NCI-H345 (cell line): ENCODE measurements around the gene GNG2.
"Not testable (repeated sequence)": the region's sequence is repeated elsewhere in the genome, so short reads cannot be mapped to it uniquely, and the experiment has no call there.

Experiments used
- DNase-seq: peaks from one replicate; lab custom pipeline; 2025; lab: John Stamatoyannopoulos, UW

GNG2 gene

DNA sequence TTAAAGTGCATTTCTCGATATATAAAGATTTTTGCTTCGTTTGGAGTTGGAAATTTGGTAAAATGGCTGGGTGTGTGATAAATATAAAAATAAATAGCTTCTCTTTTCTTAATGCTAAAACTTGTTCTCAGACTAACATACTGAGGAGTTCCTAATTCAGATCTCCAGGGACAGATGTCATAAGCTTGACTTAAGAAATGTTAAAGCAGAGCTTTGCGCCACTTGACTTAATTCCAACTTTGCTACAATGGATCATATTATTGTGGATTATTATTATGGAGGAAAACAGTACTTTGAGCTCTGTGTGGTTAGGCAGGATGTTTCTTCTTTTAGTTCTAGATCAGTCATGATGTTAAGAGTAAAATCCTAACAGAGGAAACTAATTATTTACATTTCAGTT lies 33.8 kb downstream of the GNG2 start:
- DNase-seq: no peak

DNA sequence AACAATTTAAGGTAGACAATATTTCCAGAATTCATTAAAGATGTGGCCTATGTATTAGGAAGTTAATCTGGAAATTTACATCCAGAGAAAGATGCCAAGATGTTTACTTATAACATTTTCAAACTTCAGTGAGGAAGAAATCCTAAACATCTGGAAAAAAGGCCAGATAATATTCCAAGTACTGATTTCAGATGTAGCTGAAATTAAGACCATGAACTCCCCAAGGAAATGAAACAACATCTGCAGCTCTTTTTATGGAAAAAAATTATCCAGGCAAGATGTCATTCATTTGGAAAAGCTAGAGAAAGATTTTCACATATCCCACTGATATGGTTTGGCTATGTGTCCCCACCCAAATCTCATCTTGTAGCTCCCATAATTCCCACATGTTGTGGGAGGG lies 35.0 kb downstream of the GNG2 start:
- no peak for DNase-seq

DNA sequence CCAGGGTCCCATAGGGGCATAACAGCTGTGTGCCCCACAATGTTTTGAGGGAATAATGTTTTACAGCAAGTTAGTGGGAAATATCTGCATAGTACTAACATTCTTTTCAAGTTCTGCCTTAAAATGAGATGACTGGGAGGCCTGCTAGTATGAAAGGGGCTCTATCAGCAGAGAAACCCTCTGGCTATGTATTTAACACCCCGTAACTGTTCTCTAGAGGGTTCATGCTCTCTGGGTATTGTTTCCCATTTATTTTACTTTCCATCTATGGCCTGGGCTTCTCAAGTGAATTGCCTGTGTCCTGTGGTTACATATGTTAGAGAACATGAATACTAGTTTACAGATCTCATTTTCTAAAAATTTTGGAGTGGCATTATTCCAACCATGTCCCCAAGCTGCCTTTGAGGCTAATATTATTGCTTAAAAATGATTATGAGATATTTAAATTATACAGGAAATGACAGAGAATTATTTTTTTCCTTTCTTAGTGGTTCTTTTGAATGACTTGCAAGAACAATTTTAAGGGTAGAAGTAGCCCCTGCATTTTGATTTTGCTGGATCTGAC lies 37.5 kb downstream of the GNG2 start:
- DNase-seq: no peak

DNA sequence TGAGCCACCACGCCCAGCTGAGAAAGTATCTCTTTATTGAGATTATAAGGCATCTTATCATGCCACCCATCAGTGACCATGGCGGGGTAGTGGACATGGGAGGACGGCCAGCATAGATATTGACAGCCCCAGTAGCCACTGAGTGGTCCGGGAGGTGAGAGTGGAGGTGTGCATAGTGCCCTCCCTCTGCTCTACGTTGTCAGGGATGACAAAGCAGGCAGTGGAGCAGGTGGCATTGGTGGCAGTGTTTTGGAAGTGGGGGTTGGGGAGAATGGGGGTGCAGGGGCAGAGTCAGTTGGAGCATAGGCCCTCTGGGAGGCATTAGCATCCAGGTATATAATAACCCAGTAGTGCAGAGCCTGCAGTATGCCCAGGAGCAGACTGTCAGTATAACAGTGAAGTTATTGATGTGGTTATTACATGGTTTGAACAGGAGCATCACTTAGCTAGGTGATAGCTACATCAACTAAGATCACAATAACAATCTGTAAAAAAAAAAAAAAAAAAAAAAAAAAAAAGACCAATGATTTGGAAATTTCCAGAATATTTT lies 41.1 kb downstream of the GNG2 start:
- no peak for DNase-seq

DNA sequence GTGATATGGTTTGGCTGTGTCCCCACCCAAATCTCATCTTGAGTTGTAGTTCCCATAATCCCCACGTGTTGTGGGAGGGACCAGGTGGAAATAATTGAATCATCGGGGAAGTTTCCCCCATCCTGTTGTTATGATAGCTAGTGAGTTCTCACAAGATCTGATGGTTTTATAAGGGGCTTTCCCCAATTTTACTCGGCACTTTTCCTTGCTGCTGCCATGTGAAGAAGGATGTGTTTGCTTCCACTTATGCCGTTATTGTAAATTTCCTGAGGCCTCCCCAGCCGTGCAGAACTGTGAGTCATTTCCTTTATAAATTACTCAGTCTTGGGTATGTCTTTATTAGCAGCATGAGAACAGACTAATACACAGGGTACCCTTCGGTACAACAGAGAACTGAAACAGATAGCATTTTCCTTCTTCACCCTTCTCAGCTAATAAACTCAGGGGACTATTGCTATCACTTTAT lies 45.3 kb downstream of the GNG2 start:
- not testable (repeated sequence) for DNase-seq

DNA sequence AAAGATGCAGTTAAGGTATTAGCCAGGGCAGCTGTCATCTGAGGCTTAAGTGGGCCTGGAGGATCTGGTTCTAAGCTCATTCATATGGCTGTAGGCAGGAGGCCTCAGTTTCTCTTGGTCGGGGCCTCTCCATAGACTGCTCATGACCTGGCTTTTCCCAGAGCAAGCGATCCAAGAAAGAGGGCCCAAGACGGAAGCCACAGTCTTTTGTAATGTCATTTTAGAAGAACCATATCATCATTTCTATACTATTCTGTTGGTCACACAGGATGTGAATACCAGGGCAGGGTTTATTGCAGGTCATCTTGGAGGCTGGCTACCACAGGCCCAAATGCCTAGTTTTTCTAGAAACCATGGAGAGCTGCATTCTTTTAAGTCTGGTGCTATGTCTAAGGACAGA lies 47.7 kb downstream of the GNG2 start:
- DNase-seq: no peak

DNA sequence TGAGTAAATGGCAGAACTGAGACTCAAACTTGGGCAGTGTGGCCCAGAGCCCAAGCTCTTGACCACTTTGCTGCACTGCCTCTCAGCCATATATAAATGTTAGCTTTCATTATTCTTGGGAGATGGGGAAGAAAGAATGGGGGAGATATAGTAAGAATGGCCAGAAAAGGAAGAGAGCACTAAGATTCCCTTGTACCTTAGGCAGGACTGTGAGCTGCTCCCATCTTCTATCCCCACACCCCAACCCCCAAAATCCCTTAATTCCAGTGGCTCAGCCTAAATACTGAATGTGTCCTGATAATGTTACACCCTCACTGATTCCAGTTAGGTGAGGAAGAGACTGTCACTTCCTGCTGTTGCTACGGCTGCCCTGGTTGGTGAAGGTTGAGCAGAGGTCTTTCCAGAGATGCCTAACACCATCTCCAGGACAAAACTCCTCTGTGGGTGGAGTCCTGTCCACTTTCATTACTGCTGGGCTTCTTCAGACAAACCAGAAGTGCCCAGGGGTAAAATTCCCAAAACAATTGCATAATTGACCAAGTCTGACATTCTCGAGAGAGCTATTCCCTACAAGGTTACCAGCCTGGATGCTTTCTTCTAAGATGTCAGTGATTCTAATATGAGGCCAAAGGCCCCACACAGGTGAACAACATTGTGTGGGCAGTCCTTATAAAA lies 51.8 kb downstream of the GNG2 start:
- DNase-seq: no peak

DNA sequence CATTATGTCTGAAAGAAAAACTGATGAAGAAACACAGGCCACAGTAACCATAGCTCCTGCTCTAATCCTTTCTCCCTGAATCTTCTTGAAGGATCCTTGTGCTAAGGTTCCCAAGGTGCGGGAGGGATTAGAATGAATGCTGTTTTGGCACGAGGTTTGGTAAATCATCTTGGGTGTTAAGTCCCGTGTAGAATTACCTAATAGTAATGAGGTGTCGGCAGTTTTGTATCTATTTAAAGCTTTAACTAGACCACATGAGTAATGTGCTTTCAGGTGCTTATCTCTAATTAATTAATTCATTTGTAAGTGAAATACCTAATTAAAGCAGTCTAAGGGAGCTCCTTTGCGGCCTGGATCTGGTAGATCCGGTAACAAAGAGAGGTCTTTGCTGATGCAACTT lies 53.9 kb downstream of the GNG2 start:
- DNase-seq: no peak

DNA sequence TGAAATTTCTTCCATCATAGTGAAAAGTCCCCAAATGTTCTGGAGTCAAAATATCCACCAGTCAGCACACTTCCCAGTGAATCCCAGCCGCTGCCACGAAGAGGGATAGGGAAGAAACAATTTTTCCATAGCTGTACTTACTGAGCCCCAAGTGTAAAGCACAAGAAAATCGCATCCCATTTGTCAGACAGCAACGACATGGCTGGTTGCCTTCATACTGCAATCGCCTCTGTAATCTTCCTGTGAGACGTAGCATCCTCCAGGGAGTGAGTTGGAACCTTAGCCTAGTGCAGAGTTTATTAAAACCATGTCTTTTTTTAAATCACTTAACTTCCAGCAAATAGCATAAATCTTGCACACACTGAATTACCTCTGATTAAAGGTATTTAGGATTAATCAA lies 56.8 kb downstream of the GNG2 start:
- DNase-seq: no peak

DNA sequence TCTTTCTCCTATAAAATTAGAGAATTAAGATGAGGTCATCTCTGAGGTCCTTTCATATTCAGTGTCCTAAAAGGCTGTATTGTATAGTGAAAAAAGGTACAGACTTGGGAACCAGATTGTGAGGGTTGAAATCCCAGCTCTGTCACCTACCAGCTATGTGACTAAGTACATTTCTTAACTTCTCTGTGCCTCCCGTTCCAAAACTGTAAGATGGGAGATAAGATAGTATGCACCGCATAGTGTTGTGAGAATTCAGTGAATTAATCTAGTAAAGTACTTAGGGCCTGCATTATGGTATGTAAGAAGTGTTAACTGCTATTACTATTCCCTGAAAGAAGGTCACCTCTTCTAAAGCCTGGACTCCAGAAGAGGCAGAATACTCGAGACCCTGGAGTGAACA lies 60.6 kb downstream of the GNG2 start:
- no peak for DNase-seq

DNA sequence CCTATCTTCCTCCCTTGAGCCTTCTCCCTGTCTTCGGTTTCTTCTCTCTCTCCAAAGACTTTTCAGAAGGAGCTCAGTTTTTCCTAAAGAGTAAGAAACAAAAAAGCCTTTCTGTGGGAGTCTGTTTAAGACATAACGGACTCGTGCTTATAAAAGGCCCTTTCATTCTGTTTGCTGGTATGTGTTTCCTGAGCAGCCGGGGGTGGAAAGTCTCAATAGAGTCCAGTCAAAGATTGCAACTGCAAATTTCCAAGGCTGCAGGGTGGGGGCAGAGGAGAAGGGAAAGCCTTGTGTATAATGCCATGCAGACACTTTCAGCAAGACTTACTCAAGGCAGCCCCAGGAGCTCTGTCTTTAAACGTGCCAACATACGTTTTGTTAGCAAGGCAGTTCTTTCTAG lies 62.2 kb downstream of the GNG2 start:
- no peak for DNase-seq

DNA sequence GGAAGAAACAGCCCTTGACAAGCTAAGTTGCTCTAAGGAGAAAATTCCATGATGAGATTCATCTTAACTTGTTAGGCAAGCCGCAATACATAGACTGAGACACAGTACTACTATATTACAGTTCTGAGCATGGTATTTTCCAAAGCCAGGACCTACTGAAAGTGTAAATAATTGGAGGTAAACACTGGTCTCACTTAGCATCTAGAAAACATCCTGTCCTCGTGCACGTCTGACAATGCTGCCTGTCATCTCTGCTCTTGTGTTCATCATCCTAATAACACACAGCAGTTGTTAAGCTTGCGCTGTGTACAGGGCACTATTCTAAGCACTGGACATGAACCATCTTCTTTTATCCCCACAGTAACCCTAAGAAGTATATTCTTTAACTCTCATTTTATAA lies 64.2 kb downstream of the GNG2 start:
- no peak for DNase-seq

DNA sequence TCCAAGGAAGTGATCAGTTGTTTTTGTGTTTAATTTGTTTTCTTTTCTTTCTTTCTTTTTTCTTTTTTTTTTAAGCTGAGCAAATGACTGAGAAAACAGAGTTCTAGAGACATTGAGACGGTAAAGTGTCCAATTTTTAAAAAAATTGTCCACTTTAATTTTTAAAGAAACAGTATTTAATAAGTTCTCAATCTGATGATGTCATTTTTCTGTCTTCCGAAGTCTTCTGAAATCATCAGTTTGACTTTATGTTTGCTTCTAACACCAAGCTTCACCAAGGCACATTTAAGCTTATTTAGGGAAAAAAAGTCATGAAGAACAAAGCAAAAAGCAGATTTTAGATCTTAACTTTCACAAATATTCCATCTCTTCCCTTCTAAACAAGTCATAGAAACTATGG lies 65.6 kb downstream of the GNG2 start:
- DNase-seq: no peak

DNA sequence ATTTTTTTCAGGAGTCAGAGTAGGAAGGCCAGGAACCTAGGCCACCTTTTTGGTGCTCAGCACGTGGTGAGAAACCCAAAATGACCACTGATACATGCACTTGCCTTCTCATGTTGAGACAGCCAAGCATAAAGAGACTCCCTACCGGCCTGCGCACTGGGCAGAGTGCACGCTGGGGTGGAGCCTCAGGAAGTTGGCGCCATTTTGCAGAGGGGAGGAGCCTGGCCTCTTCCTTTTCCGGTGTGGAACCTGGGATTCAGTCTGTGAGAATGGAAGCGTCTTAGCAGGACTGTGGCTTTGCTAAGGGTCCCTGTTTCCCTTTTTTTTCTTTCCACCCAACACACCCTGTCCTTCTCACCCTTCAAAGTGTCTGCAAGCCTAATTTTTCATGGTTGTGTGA lies 66.0 kb downstream of the GNG2 start:
- no peak for DNase-seq

DNA sequence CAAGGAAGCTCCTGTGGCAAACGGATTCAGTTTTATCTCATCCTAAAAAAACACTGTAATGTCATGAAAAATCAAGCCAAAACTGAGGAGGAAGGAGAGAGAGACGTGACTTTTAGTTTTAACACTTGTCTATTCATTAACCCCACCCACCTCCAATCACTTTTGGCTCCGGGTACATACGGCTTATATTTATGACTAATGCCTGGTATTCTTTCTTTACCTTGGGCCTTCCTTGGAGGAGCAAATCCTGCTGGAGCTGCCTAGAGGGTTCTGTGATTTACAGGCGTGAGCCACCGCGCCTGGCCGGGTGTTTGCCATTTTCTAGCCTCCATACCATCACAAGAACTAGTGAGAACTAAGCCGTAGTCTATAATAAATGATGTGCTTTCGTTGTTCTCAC lies 68.2 kb downstream of the GNG2 start:
- no peak for DNase-seq

DNA sequence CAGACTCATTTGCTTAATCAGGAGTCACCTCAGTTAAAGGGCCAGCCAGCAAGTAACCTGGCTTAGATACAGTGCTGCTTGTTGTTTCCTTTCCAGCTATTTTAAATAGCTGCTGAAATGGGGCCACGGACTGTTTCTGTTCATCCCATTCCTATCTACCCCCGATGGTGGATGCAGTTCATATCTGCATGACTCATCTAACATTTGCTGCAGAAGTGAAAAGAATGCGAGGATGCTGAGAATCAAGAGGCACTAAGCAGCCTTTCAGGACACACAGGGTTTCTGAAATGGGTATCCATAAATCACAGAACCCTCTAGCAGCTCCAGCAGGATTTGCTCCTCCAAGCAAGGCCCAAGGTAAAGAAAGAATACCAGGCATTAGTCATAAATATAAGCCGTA lies 68.8 kb downstream of the GNG2 start:
- no peak for DNase-seq

DNA sequence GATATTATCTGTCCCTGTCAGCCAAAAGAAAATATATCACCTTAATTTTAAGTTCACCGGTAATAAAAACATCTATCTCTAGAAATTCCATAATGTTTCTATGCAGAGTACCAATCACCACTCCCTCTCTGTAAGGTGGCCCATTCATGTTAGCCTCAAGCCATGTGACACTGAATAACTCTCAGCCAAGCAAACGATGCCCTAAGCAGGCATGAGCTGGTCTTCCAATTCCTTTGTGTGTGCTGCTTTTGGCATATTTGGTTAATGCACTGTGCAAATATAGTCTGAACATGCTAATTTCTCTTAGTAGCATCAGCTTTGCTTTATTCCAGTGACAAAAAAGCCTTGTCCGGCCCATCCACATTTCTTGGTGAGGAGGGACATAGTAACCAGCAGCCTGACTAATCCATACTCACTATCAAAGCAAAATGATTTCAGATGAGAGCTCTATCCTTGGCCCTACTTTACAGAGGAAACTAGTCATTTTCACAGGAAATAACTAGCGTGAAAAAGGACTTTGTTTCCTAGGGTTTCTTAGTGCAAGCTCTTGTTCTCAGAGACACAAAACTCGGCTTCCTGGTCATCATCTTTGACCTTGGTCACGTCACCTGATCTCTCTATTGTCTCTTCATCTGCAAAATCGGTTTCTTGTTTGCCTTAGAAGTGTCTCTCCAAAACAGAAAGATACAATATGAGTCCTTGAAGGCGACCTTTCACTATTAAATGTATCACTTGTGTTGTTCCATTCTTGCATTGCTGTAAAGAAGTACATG lies 69.7 kb downstream of the GNG2 start:
- peak; percentile 8 for DNase-seq

DNA sequence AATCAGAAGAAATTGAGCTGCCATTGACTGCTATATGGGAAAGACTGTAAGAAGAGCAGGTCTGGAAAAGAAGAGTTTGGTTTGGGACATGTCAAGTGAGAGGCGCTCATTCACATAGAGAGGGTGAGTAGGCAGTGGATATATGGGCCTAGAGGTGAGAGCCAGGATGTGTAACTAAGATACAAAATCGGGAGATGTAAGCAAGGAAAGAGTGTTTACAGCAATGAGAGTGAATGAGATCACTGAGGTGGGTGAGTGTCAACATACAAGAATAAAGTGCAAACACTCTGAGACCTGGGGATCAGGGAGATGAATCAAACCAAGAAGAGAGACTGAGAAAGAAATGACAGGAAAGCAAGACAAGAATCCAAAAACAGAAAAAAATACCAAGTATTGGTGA lies 70.9 kb downstream of the GNG2 start:
- no peak for DNase-seq

DNA sequence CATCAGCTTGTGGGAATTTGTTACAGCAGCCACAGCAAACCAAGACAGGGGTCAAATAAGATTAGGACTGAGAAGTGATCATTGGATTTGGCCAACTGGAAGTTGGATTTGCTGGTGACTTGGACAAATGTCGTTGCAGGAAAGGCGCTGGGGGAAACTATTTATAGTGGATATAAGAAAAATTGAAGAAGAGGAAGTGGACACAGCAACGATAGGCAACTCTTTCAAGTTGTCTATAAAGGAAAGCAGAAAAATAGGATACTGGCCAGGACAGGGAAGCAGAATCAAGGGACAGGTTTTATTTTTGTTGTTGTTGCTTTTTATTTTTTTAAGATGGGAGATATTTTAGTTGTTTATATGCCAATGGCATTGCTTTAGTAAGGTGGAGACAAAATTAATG lies 72.8 kb downstream of the GNG2 start:
- no peak for DNase-seq

DNA sequence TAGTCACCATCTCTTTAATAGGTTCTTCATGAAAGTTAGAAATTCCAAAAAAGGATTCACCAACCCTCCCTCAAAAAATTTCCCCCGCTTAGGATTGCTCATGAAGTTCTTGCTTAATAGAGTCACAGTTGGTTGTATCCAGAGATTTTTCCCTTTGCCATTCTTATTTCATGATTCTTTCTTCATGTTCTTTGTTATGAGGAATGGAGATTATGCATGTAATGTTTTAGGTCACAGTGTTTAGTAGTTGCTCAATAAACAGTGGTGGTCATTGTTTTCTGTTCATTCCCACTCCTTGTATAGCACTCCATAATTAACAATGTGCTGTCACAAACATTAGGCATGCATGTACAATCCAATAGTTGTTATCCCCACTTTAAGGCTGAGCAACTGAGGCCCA lies 77.7 kb downstream of the GNG2 start:
- no peak for DNase-seq

DNA sequence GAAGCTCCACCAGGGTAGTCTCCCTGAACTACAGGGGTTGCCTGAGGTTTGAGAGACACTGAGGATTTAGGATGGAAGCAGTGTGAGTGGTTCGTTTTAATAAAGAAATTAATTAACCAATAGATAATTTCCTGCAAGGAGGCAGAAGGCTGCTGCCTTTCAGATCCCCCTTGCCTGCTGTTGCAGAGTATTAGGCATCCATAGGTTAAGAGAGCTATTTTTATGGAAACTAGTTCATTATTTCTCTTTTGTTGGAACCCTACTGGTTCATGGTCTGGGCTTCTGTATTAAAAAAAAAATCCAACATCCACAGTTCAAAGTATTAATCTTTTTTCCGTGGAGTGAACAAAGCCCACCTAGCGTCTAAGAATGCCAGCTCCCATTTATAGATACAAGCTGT lies 78.4 kb downstream of the GNG2 start:
- DNase-seq: no peak

DNA sequence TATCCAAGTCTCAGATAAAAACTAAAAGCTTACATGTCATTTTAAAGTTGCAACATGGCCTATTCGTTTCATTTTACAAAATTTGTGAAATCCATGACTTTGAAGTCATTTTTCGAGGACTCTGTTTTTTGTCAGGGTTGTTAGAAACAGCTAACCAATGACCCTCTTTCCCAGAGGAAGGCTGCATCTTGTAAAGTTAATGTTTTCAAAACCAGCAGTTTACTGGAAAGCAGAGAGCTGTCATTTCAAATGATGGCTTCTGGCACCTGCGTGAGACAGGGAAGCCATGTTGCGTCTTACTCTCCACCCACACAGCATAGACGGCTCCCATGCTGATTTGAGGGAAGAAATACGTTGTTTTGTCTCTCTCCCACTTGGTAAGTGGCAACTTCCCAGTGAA lies 78.8 kb downstream of the GNG2 start:
- DNase-seq: no peak

DNA sequence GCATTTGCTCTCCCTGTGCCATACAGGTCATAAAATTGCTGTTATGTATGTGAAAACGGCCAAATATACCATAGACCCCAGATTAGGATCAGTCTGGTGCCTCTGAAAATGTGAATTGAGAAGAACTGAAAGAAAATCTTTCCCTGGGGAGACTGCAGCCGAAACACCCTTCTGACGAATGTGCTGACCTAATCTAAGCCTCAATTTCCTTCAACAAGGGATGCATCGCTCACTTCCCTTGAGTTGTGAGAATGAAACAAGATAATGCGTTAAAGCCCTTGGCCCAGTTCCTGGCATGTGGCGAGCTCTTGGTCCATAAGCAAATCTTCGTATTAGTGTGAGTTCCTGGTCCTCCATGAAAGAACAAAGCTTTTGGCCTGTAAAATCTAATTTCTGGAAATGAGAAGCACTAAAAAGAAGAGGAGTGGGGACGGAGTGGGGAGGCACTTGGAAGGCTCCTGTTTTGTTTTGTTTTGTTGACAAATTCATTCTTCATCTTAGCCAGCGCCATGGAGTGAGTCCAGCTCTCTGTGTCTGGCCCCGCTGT lies 79.4 kb downstream of the GNG2 start:
- no peak for DNase-seq
